DND-41 (cell line): ENCODE data around the gene OTOGL.

Source experiments
- CTCF ChIP-seq: IDR thresholded peaks from 2 replicates; pipeline ENCODE4 v1.5.1; 2012; ENCODE audit warnings: borderline replicate concordance, low read length, moderate library complexity, mild to moderate bottlenecking; ENCODE audit not compliant: poor library complexity, severe bottlenecking; ENCODE audit errors: extremely low read depth
- EZH2 ChIP-seq: IDR thresholded peaks from 3 replicates; pipeline ENCODE4 v1.6.1; 2012; ENCODE audit warnings: borderline replicate concordance, low read depth, mild to moderate bottlenecking, moderate library complexity, low read length, inconsistent platforms; ENCODE audit not compliant: severe bottlenecking

DNA sequence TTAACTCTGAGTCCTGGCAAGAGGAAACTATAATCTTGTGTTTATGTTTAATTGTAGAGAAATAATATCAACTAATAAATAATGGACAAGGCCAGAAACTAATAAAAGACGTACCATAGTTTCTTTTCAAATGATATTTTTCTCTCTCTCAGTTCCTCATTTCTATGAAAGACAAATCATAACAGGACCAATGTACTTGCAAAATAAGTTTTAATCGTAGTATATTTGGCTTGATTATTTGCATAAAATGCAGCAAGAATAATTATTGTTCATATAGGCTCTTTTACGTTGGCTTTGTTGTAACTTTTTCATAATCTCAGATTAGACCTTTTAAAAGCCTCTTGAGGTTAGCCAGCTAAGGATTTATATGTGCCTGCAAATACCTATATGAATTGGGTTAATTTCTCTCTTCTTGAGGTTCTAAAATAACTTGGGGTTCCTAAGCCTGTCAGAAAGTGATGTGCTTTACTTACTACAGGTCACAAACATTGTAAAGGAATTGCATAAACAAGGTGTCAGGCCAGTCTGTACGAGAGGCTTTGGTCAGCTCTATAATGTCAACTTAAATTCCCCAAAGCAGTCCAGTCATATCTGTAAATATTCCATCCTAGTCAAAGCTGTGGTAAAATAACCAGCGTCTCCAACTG, 191.9 kb downstream of the OTOGL start:
- TF ChIP-seq CTCF (no peak), EZH2 (no peak)
